SU-DHL-6 (cell line): ENCODE data around the gene SAMD1.

Experiments
- CTCF ChIP-seq: fragments of 200-600 bp; sonication (generic); IDR thresholded peaks from one replicate; pipeline ENCODE4 v1.5.1; 2017; ENCODE audit warnings: antibody characterized with exemption, mild to moderate bottlenecking, low read length, moderate library complexity; ENCODE audit not compliant: insufficient read depth, poor library complexity, severe bottlenecking
- EZH2phosphoT487 ChIP-seq: fragments of 200-600 bp; sonication (generic), shearing (Covaris generic); conservative IDR thresholded peaks from 2 replicates; pipeline ENCODE4 v1.6.1; 2018; ENCODE audit warnings: mild to moderate bottlenecking, antibody characterized with exemption, low read length, moderate library complexity, mixed read lengths

GRCh38 chr19:14118165-14119051, 27.9 kb upstream of the SAMD1 start:
- TF ChIP-seq CTCF (no peak), EZH2phosphoT487 (no peak)
